Measurements from ENCODE around the gene ASIC2.

ASIC2 gene

DNA sequence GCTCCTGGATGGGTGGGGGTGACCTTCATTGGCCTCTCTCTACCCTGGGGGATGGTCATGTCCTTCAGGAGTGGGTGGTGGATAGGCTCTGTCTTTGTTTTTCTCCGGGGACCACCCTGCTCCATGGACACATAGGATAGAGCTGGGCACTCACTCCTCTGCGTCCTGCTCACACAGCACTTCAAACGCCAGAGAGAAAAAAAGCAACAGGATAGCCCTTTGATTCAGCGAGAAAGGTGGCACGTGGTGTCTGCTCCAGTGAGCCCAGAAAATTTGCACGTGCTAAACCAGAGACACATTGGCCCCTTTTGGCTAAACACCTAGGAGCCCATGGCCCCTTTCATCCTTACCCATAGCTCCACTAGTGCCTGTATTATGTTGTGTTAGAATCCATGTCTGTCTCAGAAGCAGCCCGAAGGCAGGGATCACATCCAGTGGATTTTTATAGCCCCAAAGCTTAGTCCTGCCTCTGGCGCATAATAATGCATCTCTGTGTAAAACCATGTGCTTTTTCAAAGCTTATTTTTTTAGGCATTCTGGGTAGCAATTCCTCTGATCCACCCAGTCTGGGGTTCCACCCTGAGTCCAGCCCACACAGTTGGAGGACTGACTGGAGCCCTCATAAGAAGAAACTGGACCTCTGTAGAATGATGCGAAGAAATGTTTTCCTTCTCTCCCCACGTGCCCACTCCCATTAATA is 90.1 kb downstream of the ASIC2 start:
- no peak for DNase-seq

DNA sequence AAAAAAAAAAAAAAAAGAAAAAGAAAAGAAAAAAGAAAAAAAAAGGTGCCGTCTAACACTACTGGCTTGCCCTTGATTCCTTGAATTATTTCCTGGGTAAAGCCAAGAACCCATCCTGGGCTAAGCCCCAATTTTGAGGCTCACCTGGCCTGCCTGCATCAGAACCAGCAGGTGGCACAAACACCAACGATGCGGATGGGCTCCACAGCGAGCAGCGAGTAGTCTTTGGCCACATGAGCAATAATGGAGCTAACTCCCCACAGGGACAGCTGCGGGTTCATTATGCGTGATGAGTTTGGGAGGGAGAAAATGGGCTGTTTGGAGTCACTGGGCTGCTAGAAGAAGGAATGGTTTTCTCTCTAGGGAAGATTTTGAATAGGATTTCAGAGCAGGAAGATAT is 91.1 kb downstream of the ASIC2 start:
- DNase-seq = no peak

DNA sequence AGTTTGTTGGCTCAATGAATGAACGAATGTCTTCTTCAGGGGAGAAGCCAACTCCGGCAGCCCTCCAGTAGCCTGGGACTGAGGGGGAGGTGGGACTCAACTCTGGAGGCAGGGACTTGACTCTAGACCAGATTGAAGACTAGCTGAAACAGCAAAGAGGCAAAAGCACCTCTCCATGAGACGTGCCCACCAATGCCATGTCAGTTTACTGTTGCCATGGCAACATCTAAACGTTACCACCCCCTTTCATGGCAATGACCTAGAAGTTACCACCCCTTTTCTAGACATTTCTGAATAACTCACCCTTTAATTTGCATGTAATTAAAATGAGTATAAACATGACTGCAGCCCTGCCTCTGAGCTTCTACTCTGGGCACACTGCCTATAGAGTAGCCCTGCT is 91.8 kb downstream of the ASIC2 start:
- DNase-seq = no peak

DNA sequence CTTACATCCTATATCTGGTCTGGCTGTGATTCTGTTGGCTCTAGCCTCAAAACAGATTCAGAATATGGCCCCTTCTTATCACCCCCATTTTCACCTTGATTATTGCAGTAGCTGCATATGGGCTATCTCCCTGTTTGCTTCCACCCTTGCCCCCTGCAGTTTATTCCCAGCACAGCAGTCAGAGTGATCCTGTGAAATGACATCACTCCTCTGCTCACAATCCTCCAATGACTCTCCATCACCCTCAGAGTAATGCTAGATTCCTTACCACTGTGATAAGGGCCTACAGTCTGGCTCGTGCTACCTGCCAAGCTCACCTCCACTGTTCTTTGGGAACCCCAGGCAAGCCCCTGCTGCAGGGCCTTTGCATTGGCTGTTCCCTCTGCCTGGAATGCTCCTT is 92.5 kb downstream of the ASIC2 start:
- DNase-seq = no peak

DNA sequence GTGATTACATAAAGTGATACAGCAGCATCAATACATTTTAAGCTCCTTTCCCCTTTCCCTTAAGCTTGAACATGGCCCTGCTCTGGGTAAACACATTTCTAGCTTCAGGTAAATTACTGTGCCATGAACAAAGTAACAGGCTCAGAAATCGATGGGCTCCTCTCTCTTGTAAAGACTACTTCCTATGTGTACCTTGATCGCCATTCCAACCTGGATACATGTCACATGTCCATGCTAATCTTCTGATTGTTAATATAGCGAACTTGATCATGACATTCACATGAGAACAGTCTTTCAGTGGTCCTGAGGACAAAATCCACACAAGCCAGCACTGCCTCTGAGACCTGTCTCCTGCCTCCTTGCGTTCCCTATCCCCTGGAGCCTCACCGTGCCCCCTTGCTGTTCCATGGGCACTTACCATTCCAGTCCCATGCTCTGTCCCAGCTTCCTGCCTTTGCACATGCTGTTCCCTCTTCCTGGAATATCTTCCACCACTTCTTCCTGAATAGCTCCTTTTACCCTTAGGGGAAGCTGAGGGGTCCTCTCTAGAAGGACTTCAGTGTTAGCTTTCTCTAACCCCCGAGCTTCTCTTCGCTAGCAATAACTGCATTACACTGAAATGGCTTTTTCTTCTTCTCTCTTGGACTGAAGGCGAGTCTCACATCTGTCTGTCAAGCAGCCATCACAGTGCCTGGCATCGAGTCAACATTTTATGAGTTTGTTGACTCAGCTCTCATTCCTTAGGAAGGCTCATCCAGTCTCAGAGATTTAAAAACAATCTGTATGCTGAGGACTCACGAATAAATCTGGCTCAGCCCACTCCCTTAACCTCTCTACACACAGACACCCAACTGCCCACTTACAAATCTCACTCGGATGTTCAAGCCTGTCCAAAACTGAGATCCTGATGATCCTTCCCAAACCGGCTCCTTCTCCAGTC is 93.3 kb downstream of the ASIC2 start:
- DNase-seq = no peak

DNA sequence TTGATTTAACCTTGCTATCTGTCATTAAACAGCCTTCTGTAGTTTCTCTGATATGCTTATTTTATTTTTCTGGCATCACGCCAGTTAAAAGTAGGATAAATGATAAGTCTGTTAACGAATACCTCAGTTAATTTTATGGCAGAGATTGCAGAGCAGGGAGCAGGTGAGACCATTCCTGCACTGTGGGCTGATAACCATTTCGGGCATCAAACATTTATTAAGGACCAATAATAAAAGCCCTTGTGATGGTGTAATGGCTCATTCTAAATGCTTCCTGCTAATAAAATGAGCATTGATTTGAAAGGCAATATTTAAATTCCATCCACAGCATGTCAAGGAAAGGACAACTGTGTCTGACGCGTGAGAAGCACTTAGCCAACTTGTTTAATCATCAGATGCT is 94.1 kb downstream of the ASIC2 start:
- no peak for DNase-seq

DNA sequence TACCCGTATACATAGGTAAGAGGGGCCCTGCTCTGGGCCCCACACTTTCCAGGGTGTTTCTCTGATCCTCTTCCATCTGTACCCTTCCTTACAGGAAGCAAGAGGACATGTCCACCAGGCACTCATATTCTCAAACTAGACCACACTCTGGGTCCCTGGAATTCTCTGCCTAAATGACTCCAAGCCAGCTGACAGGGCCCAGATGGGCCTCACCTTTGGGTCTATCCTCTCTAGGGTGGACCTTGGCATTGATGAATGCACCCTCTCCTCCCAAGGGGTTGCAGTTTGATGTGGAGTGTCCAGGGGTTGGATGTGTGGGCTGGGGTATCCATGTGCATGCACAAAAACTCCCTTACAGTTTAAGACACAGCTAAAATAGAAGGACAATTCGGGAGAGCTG is 95.8 kb downstream of the ASIC2 start:
- DNase-seq = no peak

DNA sequence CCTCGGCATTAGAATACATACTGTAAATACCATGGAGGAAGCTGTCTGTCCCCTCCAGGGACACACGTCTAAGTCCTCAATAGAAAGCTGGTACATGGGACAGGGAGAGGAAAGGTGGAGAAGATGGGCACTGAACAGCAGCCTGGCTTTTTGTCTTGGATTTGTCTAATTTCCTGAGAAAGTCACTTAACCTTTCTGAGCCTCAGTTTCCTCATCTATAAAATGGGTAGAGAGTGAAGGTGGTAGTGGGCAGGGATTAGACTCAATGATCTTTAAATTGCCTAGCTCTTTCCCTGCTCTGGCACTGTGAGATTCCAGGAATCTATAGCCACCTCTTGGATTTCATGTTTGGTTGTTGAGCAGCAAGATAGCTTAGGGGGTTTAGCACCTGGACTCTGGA is 96.2 kb downstream of the ASIC2 start:
- DNase-seq = no peak

DNA sequence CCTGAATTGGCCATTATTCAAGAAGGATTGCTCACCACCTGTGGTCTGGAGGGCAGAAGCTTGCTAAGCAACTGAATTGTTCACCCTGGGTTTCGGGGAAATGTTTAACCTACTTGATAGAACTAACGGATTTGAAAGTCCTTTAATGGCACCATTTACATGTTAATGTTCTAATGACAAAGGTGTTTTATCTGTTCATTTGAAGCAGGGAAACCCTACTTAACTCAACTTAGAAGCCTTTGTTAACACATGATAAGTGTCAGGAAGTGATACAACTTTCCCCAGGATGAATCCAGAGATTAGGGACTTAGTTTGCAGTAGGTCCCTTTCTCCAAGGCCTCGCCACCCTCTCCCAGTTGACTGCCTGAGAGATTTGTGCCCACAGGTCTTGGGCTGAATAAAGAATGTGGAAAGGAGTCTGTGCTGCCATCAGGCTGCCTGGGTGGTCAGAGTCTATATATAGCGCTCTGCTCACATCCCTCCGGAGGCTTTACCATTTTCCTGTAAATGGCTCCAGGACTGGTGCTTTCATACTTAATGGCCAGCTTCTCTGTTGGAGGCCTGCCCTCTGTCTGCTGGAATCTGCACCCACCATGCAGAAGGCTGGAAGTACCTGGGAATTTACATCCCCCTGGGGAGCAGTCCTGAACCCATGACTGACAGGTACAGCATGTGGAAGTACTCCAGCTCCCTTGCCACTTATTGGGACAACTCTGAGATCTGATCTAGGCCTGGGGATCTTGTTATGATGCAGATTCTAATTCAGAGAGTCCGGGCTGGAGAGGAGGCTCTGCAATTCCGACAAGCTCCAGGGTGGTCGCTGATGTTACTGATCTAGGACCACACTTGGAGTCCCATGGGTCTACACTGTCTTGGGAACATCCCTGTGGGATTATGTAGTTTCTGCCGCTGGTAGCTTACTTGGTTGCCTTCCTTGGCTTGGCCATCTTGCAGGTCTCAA is 99.9 kb downstream of the ASIC2 start:
- DNase-seq = no peak

DNA sequence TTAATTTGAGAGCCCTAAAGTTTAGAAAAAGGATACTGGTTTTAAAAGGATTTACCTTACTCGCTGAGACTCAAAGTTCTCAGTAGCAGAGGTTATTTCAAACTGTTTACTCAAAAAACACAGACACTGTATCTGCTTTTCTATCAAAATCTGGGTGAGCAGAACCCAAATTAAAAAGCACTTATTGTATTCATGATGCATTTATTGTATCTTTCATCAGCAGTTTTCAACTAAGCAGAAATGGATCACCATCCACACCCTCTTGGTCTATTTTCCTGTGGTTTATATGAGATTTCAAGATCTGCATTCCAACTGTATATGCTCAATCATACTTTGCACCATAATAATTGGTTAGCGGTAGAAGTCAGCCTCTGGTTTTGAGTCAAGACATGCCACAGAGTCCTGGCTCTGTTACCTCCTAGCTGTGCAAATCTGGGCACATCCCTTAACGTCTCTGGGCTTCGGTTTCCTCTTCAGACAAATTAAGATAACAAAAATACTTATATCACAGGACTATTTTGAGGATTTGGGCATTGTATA is 109.5 kb downstream of the ASIC2 start:
- DNase-seq = no peak

DNA sequence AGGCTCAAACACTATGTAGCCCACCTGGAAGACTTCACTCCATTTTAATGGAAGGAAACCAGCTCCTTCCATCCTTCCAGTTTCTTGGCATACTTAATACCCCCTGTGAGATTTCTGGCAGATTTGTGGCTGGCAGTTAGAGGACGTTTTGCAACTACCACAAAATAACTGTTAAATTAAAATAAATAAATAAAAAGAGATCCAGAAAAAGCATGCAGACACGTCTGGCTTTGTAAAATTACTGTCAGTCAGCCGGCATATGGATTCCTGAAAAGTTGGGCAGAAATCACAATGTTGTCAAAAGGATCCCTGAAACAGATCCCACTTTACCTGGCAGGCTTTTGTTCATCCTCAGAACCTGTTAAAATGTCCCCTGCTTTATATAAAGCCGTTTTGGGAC is 113.9 kb downstream of the ASIC2 start:
- no peak for DNase-seq

DNA sequence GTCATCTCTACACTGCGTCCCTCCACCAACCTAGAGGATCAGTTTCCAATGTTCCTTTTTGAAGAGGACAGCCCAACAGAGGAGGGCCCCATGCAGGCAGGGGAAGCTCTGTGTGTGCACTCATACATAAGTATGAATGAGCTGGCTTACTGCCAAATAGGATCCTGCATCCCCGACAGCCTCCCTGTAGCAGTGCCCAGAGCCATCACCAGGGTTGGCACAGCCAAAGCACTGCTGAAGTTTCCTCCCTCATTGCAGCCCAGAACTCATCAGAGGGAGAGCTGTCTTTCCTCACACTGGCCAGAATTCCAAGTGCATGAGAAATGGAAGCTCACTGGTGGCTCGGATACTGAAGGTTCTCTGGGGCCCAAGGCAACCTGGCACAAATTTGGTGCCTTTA is 114.4 kb downstream of the ASIC2 start:
- no peak for DNase-seq

DNA sequence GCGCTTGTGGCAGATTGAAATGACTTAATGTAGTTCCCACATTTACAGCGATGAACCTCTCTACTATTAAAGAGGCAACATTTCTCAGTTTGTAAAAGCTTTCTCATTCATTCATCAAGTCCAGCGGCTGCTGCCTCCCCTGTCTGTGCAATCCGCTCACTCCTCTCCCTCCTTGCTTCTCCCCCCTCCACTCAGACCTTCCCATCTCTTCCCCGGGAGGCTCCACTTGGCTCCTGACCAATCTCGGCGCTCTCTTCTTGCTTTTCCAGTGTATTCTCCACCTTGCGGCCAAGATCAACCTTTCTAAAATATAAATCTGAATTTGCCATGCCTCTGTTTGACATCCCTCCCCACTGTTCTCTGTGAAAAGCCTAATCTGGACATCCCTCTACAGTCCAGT is 117.5 kb downstream of the ASIC2 start:
- DNase-seq = no peak

DNA sequence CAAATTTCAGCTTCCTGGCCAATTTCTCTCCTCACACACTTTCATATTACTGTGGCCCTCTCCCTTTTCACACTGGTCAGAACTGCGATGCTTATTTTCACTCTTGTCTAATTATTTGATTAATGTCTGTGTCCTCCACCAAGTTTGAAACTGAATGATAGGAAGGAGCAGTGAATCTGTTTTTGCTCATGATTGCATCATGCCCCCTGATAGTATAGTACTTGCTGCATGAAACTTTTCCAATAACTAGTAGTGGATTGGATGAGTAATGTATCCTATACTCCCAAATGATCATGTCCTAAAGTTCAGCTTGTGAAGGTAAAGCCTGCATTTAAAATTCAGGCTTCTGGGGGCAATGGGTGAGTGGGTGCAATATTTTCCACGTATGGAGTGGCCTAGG is 121.2 kb downstream of the ASIC2 start:
- DNase-seq = no peak

DNA sequence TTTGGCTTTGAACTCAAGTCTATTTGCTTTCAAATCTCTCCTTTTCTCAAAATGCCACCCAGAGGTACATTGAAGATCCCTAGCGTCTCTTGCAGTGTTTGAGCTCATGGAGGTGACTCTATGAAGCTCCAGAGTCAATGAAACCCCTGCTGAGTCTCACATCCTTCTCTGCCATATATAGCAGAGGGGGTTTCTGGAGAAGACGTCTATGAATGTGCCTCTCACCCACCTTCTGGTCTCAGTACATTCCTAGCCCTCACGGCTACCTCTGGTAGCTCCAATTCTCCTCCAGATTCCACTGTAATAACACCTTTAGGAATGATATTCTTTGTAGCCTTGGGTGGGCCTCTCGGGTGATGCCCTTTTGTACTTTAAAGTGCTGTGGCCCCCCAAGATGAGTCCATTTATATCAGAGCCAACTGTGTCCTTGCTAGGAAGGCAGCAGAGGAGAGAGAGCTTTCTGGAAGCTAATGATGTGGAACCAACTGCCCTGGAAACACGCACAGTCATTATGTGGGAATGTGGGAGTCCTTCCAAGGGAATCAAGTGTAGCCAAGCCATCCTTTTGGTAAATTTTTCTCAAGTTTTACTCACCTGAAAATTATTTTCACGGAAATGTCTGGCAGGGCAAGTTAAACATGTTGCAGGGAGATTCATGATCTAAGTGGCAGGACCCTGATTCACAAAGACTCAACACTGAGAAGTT is 123.4 kb downstream of the ASIC2 start:
- no peak for DNase-seq

DNA sequence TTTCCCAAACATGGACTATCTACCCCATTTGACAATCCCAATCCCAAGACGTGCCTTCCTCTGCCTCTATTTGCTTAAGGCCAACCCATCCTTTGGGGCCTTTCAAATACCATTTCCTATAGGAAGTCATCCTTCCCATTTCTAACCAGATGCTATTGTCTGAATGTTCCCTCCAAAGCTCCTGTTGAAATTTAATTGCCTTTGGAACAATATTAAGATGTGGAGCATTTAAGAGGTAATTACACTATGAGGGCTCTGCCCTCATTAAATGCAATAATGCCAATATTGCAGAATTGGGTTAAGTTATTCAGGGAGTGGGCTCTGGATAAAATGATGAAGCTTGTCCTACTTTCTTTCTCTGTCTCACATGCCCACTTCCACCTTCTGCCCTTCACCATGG is 125.4 kb downstream of the ASIC2 start:
- no peak for DNase-seq

DNA sequence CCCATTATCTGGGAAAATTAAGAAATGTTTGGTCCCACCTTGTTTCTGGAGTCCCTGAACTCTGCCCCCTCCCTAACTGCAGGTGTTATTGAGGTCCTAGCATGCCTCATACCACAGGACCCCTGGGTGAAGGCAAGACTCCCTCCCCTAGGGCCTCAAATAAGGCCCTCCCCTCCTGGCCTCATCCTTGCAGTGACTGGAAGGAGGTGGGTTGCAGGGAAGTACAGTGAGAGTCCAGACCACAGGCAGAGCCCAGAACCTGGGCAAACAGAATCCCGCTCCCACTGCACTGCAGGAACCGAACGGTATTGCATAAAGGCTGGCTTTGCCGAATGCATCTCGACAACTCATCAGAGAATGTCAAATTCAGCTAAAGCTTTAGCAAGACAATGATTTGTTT is 126.6 kb downstream of the ASIC2 start:
- no peak for DNase-seq

DNA sequence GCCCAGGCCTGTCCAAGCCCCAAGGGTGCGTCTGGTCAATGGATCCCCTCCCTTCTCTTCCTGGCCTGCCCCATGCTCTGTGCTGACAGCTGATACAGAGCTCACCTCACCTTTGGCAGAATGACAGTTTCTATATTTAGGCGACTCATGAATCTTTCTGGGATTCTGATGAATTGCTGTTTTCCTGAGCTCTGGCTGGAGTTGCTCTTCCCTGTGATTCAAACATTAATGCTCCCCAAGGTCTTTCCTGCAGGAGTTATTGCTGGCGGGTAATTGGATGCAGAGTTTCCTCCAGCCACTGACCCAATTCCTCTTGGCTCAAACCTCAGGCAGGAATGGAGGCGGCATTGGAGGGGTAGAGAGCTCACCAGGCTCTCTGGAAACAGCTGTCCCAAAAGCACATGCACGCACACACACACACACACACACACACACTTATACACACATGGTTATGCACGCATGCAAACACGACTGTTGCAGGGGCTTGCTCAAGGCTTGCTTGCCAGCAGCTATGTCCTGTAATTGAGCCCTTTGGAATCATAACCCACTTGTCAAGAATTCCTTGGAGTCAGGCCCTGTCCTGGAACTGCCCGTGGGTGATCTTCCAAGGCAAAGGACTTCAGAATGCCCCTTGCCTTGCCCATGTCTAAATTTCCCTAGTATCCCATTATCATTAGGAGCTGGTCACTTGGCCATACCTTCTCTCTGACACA is 128.8 kb downstream of the ASIC2 start:
- no peak for DNase-seq

DNA sequence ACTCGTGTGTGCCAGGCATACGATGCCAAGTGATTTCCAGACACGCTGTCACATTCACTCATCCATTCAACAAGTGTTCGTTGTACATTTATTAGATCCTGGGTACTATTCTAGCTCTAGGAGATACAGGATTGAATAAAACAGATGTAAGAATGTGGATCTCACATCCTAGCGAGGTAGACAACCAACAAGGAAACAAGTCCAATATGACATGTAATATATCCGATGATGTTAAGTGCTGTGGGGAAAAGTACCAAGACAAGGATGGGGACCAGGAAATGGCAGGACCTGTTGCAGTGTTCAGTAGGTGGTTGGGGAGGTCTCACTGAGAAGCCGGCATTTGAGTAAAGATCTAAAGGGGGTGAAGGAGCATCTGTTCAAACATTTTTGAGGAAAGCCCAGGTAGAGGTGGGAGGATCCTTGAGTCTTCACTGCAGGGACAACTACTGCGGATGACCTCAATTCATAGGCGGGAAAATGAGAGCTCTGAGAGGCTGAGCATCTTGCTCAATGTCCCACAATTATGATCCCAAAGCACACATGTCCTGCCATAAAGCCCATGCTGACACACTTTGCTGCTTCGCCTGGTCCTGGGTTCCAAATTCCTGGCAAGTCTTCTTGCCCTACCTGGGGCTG is 129.4 kb downstream of the ASIC2 start:
- DNase-seq = no peak

DNA sequence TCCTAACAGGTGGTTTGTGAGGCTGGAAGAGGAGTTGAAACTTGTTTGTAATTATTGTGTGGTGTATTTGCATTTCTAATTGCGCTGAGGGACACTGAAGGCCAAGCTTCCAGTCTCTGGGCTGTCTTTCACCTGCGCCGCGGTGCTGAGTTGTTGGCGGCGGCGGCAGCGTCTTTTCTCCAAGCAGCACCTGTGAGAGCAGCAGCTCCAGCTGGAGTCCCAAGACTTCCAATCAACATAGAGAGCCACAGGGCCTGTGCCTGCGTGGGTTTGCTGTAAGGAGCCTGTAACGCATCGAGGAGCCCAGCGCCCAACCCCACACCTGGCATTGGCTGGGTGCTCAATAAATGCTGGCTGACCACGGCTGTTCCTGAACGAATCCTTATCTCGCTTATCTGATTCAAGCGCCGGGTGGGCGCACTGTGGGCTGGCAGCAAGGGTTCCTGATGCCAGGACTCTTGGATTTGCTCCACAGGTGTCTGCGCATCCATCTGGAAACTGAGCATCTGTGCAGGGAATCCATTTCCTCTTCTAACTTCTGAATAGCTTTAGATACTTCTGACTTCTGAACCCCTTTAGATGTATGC is 138.1 kb downstream of the ASIC2 start:
- no peak for DNase-seq

DNA sequence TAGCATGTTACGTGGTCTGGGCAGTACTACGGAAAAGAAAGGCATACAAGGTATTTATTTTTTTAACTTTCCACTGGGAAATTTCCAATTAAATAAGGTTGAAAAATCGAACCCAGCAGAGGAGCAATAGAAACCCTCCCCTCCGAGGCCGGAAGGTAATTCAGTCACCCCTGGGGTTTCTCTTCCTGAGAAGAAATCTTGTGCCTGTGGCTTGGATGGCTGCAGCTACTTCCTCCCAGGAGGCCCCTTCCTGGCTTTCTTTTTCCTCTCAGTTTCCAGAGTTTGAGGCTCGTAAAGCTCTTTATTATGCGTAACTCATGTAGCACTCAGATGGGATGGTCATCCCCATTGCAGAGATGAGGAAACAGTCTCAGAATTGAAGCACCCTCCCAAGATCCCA is 140.3 kb downstream of the ASIC2 start:
- no peak for DNase-seq

All from NCI-H446 (cell line).